Measurements from ENCODE around the gene TTLL11.
A peak's percentile ranks its signal among the peaks of the same experiment; 100 is the strongest.

Gene TTLL11

DNA sequence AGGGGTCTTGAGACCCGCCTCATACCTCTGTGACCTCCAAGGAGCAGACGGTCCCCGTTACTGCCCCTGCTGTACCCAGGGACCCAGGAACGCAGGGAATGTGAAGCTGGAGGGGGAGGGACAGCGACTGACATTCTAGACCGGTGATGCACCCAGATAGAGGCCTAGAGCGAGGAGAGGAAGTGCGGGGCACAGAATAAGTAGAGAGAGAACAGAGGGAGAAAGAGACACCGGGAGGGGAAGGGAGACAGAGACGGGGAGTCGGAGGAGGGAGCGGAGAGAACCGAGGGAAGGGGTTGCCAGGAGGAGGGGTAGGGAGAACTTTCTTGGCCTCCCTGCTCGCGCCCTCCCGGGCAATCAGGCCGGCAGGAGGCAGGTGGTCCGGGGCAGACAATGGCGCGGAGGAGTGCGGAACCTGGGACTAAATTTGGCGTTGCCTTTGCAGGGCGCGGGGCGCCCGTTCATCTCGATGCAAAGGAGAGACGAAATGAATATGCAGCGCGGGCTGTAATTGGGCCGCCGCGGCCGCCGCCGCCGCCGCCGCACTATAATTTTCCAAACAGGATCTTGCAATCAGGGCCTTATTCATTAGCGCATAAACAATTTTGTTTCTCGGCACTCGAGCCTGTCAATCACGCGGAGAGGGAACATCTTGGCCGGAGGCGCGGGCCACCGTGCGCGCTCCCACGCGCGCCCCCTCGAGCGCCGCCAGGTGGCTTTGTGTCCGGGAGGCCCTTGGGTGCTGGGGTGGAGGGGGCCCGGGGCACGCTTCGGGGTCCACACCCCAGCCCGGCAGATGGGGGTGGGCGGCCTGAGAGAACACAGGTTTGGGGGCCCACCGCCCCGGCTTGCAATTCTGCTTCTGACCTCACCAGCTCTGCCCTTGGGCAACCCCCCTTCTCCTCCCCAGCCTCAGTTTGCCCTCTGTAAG lies 33.5 kb upstream of the TTLL11 start:
- Histone ChIP-seq H3K4me3 (ENCODE audit: low read depth, low read length) (peak overlapping the region; percentile 52), H3K27ac (no peak overlapping the region), H3K36me3 (replicated peaks) (no peaks in the 10 kb centered on the region), H3K27me3 (replicated peaks) (no peaks in the 10 kb centered on the region)
- peak; percentile 15 for TF ChIP-seq CTCF (IDR thresholded peaks at IDR 0.05; ENCODE audit: low read depth, low read length, missing control alignments)
- in situ Hi-C loops (cut with HindIII; ENCODE audit: low pct_ligation_motif_present, low sequenced_read_pairs): no loop called here
- peak; percentile 36 for DNase-seq

DNA sequence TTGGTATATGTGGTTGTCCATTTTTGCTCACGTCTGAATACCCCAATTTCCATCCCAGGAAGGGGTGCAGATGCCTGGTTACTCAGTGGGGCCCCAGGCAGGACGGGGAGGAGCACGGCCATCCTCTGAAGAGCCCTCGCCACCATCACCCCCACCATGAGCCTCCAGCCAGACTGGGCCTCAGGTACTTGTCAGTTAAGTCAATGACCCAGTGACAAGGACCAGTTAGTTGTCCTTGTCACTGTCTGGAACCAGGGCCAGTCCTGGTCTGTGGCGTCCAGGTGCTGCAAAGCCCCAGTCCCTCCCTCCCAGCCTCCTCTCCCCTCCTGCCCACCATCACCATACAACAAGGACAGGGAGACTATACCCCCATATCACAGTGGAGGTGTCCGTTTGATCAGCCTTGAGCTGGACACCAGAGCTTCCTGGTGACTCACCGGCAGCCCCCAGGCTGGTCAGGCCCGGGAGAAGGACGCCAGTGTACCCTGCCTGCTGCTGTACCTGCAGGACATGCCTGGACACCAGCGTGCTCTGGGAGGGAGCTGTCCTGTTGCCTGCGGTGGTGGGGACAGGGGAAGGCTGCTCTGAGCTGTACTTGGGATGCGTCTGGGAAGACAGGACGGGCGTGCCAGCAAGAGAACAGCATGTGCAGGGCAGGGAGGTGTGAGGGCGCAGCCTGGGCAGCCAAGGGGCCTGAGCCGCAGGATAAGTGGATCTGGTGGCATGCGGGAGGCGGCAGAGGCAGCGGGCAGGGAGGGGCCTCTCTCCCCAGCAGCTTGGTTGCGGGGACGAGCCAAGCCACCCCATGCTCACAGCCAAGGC lies 32.6 kb upstream of the TTLL11 start:
- no peaks in the 10 kb centered on the region for H3K36me3 ChIP-seq (replicated peaks)
- no peaks in the 10 kb centered on the region for H3K27me3 ChIP-seq (replicated peaks)
- peak; percentile 7 for DNase-seq
- in situ Hi-C loops (cut with HindIII; ENCODE audit: low pct_ligation_motif_present, low sequenced_read_pairs): no loop called here
- TF ChIP-seq CTCF (IDR thresholded peaks at IDR 0.05; ENCODE audit: low read depth, low read length, missing control alignments): no peak
- H3K27ac ChIP-seq: no peak overlapping the region
- H3K4me3 ChIP-seq (ENCODE audit: low read depth, low read length): peak overlapping the region; percentile 52

GRCh38 chr9:122125158-122125508 lies 32.0 kb upstream of the TTLL11 start:
- peak; percentile 98 for TF ChIP-seq CTCF (IDR thresholded peaks at IDR 0.05; ENCODE audit: low read depth, low read length, missing control alignments)
- Histone ChIP-seq H3K36me3 (replicated peaks) (no peaks in the 10 kb centered on the region), H3K27me3 (replicated peaks) (no peaks in the 10 kb centered on the region), H3K4me3 (ENCODE audit: low read depth, low read length) (no peak overlapping the region), H3K27ac (no peak overlapping the region)
- peak; percentile 73 for DNase-seq
- in situ Hi-C loops (cut with HindIII; ENCODE audit: low pct_ligation_motif_present, low sequenced_read_pairs): no loop called here

- no peak for DNase-seq
- in situ Hi-C loops (cut with HindIII; ENCODE audit: low pct_ligation_motif_present, low sequenced_read_pairs): no loop called here
These were observed 31.4 kb upstream of the TTLL11 start for GRCh38 chr9:122124528-122124927.

GRCh38 chr9:122124048-122124447 lies 30.9 kb upstream of the TTLL11 start:
- Histone ChIP-seq H3K36me3 (replicated peaks) (no peaks in the 10 kb centered on the region), H3K4me3 (ENCODE audit: low read depth, low read length) (no peak overlapping the region), H3K27ac (no peak overlapping the region), H3K27me3 (replicated peaks) (no peaks in the 10 kb centered on the region)
- in situ Hi-C loops (cut with HindIII; ENCODE audit: low pct_ligation_motif_present, low sequenced_read_pairs): no loop called here
- TF ChIP-seq CTCF (IDR thresholded peaks at IDR 0.05; ENCODE audit: low read depth, low read length, missing control alignments): no peak
- DNase-seq: no peak

More at GRCh38 chr9:122124528-122124927, 31.4 kb upstream of the TTLL11 start:
- H3K36me3 ChIP-seq (replicated peaks): no peaks in the 10 kb centered on the region
- H3K27me3 ChIP-seq (replicated peaks): no peaks in the 10 kb centered on the region
- H3K27ac ChIP-seq: no peak overlapping the region
- no peak overlapping the region for H3K4me3 ChIP-seq (ENCODE audit: low read depth, low read length)
- no peak for TF ChIP-seq CTCF (IDR thresholded peaks at IDR 0.05; ENCODE audit: low read depth, low read length, missing control alignments)
